IMR-90 (cell line): ENCODE measurements around the gene TENM4. TPM values are rescaled to one million over a fixed set of nuclear protein-coding genes. Genes with fewer than 3 reads are reported as not detected.

Source experiments
- ATAC-seq: fragments of 200-7000 bp; cut with Tn5 transposase; 2 replicates; pipeline ENCODE4 v1.9.1; 2020; ENCODE audit warnings: low read depth, mild to moderate bottlenecking, moderate library complexity
- BruUV-seq: library from RNA; stranded (reverse); fragments of 400-500 nt; replicated peaks from 2 replicates; lab custom pipeline; 2021; lab: Mats Ljungman, UMichigan
- CTCF ChIA-PET: fragments of 300-600 bp; formaldehyde crosslinking; extraction: SDS; loops from one replicate; lab custom pipeline; 2021; ENCODE audit warnings: antibody characterized with exemption; lab: Yijun Ruan, JAX
- POLR2A ChIA-PET: fragments of 300-600 bp; sonication (Branson Sonifier 250); formaldehyde crosslinking; loops from one replicate; lab custom pipeline; 2022; ENCODE audit warnings: antibody characterized with exemption; ENCODE audit not compliant: unreplicated experiment; lab: Charles Lee
- DNase-seq: peaks from one replicate; pipeline ENCODE4 v3.0.0; 2013
- H2AFZ ChIP-seq: replicated peaks from 2 replicates; pipeline ENCODE3; 2013; ENCODE audit warnings: low read length, mild to moderate bottlenecking; ENCODE audit not compliant: poor library complexity
- H2AK5ac ChIP-seq: 2 replicates; pipeline ENCODE4 v1.6.1; 2013; ENCODE audit warnings: low read depth, low read length, inconsistent platforms
- H2AK9ac ChIP-seq: replicated peaks from 2 replicates; pipeline ENCODE3; 2013; ENCODE audit warnings: mild to moderate bottlenecking, low read depth, low read length, moderate library complexity; ENCODE audit not compliant: poor library complexity
- H2BK120ac ChIP-seq: 2 replicates; pipeline ENCODE4 v1.6.1; 2013; ENCODE audit warnings: low read depth, low read length, inconsistent platforms
- H2BK15ac ChIP-seq: 3 replicates; pipeline ENCODE4 v1.6.1; 2013; ENCODE audit warnings: low read depth, low read length, inconsistent platforms
- H2BK20ac ChIP-seq: 2 replicates; pipeline ENCODE4 v1.6.1; 2013; ENCODE audit warnings: low read depth, mild to moderate bottlenecking, inconsistent platforms, low read length, moderate library complexity
- H2BK5ac ChIP-seq: 2 replicates; pipeline ENCODE4 v1.6.1; 2013; ENCODE audit warnings: mild to moderate bottlenecking, low read depth, low read length, inconsistent platforms; ENCODE audit not compliant: poor library complexity, severe bottlenecking
- H3K14ac ChIP-seq: replicated peaks from 2 replicates; pipeline ENCODE4 v1.6.1; 2013; ENCODE audit warnings: low read depth, low read length, inconsistent platforms
- H3K18ac ChIP-seq: 2 replicates; pipeline ENCODE4 v1.6.1; 2013; ENCODE audit warnings: low read depth, low read length, control low read depth
- H3K23ac ChIP-seq: 2 replicates; pipeline ENCODE4 v1.6.1; 2013; ENCODE audit warnings: low read depth, low read length, inconsistent platforms
- H3K27ac ChIP-seq: 2 replicates; pipeline ENCODE4 v1.5.1; 2013; ENCODE audit warnings: mild to moderate bottlenecking, control low read depth, low read length; ENCODE audit not compliant: insufficient read depth
- H3K27me3 ChIP-seq: 2 replicates; pipeline ENCODE4 v1.6.1; 2013; ENCODE audit warnings: low read length; ENCODE audit not compliant: control insufficient read depth, insufficient read depth
- H3K36me3 ChIP-seq: 2 replicates; pipeline ENCODE4 v1.6.1; 2013; ENCODE audit warnings: low read length, mixed read lengths; ENCODE audit not compliant: control insufficient read depth, insufficient read depth
- H3K4ac ChIP-seq: 2 replicates; pipeline ENCODE4 v1.6.1; 2013; ENCODE audit warnings: low read depth, low read length, inconsistent platforms
- H3K4me1 ChIP-seq: 2 replicates; pipeline ENCODE4 v1.6.1; 2013; ENCODE audit warnings: low read length, mixed read lengths; ENCODE audit not compliant: control insufficient read depth, insufficient read depth
- H3K4me2 ChIP-seq: 2 replicates; pipeline ENCODE4 v1.6.1; 2013; ENCODE audit warnings: low read depth, mild to moderate bottlenecking, control low read depth, low read length, moderate library complexity
- H3K4me3 ChIP-seq: 2 replicates; pipeline ENCODE4 v1.5.1; 2013; ENCODE audit warnings: low read depth, mild to moderate bottlenecking, control low read depth, low read length, moderate library complexity; ENCODE audit not compliant: insufficient read depth
- H3K56ac ChIP-seq: 2 replicates; pipeline ENCODE4 v1.6.1; 2013; ENCODE audit warnings: low read length, inconsistent platforms; ENCODE audit not compliant: insufficient read depth; ENCODE audit errors: extremely low read depth
- H3K79me1 ChIP-seq, 2 experiments: 2 replicates each; pipeline ENCODE4 v1.6.1; 2013; ENCODE audit warnings: low read length in 2 of 2, inconsistent platforms in 1 of 2, low read depth in 1 of 2
- H3K9ac ChIP-seq: 2 replicates; pipeline ENCODE4 v1.6.1; 2013; ENCODE audit warnings: low read depth, low read length, control low read depth
- H3K9me1 ChIP-seq: 2 replicates; pipeline ENCODE4 v1.6.1; 2013; ENCODE audit warnings: low read length, inconsistent platforms; ENCODE audit not compliant: insufficient read depth
- H3K9me3 ChIP-seq: 2 replicates; pipeline ENCODE4 v1.6.1; 2013; ENCODE audit warnings: low read length; ENCODE audit not compliant: control insufficient read depth, insufficient read depth
- H4K20me1 ChIP-seq: 2 replicates; pipeline ENCODE4 v1.6.1; 2013; ENCODE audit warnings: low read length, inconsistent platforms; ENCODE audit not compliant: insufficient read depth
- H4K5ac ChIP-seq: 2 replicates; pipeline ENCODE4 v1.6.1; 2013; ENCODE audit warnings: mild to moderate bottlenecking, low read depth, low read length, control low read depth
- H4K8ac ChIP-seq, 2 experiments: 2 replicates each; pipeline ENCODE4 v1.6.1; 2013; ENCODE audit warnings: low read depth in 2 of 2, low read length in 2 of 2, control low read depth in 1 of 2, inconsistent platforms in 1 of 2
- H4K91ac ChIP-seq: 2 replicates; pipeline ENCODE4 v1.6.1; 2013; ENCODE audit warnings: low read depth, low read length, inconsistent platforms; ENCODE audit not compliant: insufficient read depth
- BHLHE40 ChIP-seq: fragments of 150-350 bp; IDR thresholded peaks from 2 replicates; pipeline ENCODE4 v1.6.1; 2016; ENCODE audit warnings: mild to moderate bottlenecking, low read depth, low read length
- CEBPB ChIP-seq: IDR thresholded peaks from 2 replicates; pipeline ENCODE4 v1.6.1; 2012; ENCODE audit warnings: low read depth, low read length, improper control_type of control experiment
- CHD1 ChIP-seq: IDR thresholded peaks from 2 replicates; pipeline ENCODE4 v1.6.1; 2012; ENCODE audit warnings: low read depth, low read length, improper control_type of control experiment
- FOS ChIP-seq: fragments of 150-350 bp; IDR thresholded peaks from 2 replicates; pipeline ENCODE4 v1.6.1; 2016; ENCODE audit warnings: low read depth, low read length
- MAFK ChIP-seq: IDR thresholded peaks from 2 replicates; pipeline ENCODE4 v1.6.1; 2012; ENCODE audit warnings: low read depth, low read length, improper control_type of control experiment
- MAZ ChIP-seq: IDR thresholded peaks from 2 replicates; pipeline ENCODE4 v1.6.1; 2012; ENCODE audit warnings: low read depth, mild to moderate bottlenecking, low read length, improper control_type of control experiment, moderate library complexity, borderline replicate concordance
- MXI1 ChIP-seq: IDR thresholded peaks from 2 replicates; pipeline ENCODE4 v1.6.1; 2012; ENCODE audit warnings: low read depth, mild to moderate bottlenecking, low read length, moderate library complexity, borderline replicate concordance
- NFE2L2 ChIP-seq: fragments of 150-350 bp; IDR thresholded peaks from 2 replicates; pipeline ENCODE4 v1.6.1; 2016; ENCODE audit warnings: low read depth, mild to moderate bottlenecking, low read length
- POLR2A ChIP-seq: IDR thresholded peaks from 2 replicates; pipeline ENCODE4 v1.6.1; 2012; ENCODE audit warnings: mild to moderate bottlenecking, low read depth, low read length
- RAD21 ChIP-seq: IDR thresholded peaks from 2 replicates; pipeline ENCODE4 v1.6.1; 2012; ENCODE audit warnings: low read length, improper control_type of control experiment
- RCOR1 ChIP-seq: IDR thresholded peaks from 2 replicates; pipeline ENCODE4 v1.6.1; 2012; ENCODE audit warnings: mild to moderate bottlenecking, low read length, improper control_type of control experiment; ENCODE audit not compliant: insufficient replicate concordance
- RFX5 ChIP-seq: IDR thresholded peaks from 2 replicates; pipeline ENCODE4 v1.8.0; 2012; ENCODE audit warnings: low read depth, mild to moderate bottlenecking, low read length, moderate library complexity
- SMC3 ChIP-seq: fragments of 150-350 bp; IDR thresholded peaks from 2 replicates; pipeline ENCODE4 v1.6.1; 2016; ENCODE audit warnings: low read depth, mild to moderate bottlenecking, antibody characterized with exemption, low read length, moderate library complexity
- WGBS, 2 experiments: methylation state at CpG; one replicate each; pipeline versions ENCODE4 v1.1.5 to v1.1.7; 2013; ENCODE audit warnings: missing lambda C conversion rate in 2 of 2; ENCODE audit not compliant: insufficient read length in 1 of 2; ENCODE audit errors: extremely low coverage in 2 of 2; 5-methylcytosine and 5-hydroxymethylcytosine counted together
- dilution Hi-C: fragments of 300-500 bp; cut with HindIII; formaldehyde crosslinking; loops from one replicate; pipeline ENCODE4 v1.14.3; 2018; ENCODE audit warnings: low sequenced_read_pairs; ENCODE audit not compliant: unreplicated experiment
- in situ Hi-C: fragments of 300-500 bp; cut with MboI; formaldehyde crosslinking; loops from 3 replicates; pipeline ENCODE4 v1.14.3; 2019; ENCODE audit warnings: low sequenced_read_pairs, inconsistent platforms, mixed read lengths
- intact Hi-C: fragments of 100-400 bp; cut with micrococcal nuclease; formaldehyde crosslinking; loops from 2 replicates; pipeline ENCODE4 v1.10.0; 2022
- polyA plus RNA-seq, 3 experiments: library from polyadenylated mRNA; depleted of rRNA; stranded (reverse); fragments of >200 nt; gene quantifications; 2 replicates each; pipeline ENCODE4 v1.2.3, GENCODE V29; 2012; ENCODE audit warnings: low replicate concordance in 1 of 3
- total RNA-seq: library from RNA; depleted of rRNA; stranded (reverse); fragments of >200 nt; gene quantifications from 2 replicates; pipeline ENCODE4 v1.2.3, GENCODE V29; 2012
- TF ChIP-seq, protein P1 (sequence below): conservative IDR thresholded peaks from 2 replicates; pipeline ENCODE4 v1.5.1; 2012; ENCODE audit warnings: mild to moderate bottlenecking, low read depth, low read length, improper control_type of control experiment
- TF ChIP-seq, protein P2 (sequence below): fragments of 150-350 bp; IDR thresholded peaks from 2 replicates; pipeline ENCODE4 v1.6.1; 2017; ENCODE audit warnings: mild to moderate bottlenecking, antibody characterized with exemption, low read length, low read depth
- TF ChIP-seq, protein P3 (sequence below): fragments of 150-350 bp; IDR thresholded peaks from 2 replicates; pipeline ENCODE4 v1.6.1; 2016; ENCODE audit warnings: low read depth, mild to moderate bottlenecking, low read length, moderate library complexity, borderline replicate concordance

The TENM4 gene
- total and polyA plus RNA-seq, 2 of the 4 experiments (the other 2 are of a cell fraction), result 7.4 to 9.0 TPM

DNA sequence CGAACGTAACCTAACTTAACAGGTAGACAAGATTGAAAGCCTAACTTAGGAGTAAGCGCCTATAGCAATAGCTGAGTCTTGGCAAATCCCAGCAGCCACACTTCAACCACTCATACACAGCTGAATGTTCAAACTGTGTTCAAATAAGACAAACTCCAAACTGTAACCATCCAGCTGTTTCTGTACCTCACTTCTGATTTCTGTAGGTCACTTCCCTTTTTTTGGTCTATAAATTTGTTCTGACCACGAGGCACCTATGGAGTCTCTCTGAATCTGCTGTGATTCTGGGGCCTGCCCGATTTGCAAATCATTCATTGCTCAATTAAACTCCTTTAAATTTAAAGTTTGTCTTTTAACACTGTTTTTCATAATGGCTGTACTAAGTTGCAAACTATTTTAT lies 8.2 kb upstream of the TENM4 start:
- in situ Hi-C loops, result no loop called here
- no peaks in the 10 kb centered on the region for H3K9me1 ChIP-seq
- no peak overlapping the region for H2AK9ac ChIP-seq
- POLR2A ChIA-PET, result no interaction called here
- no CpG with 5 or more reads among the region's 5 CpGs for WGBS, 2 experiments
- H4K20me1 ChIP-seq, result no peaks in the 10 kb centered on the region
- H3K14ac ChIP-seq, result no peak overlapping the region
- H3K27me3 ChIP-seq, result peaks cover 4% of the 10 kb centered on the region
- BruUV-seq, result no TSS peak
- no peak overlapping the region for H3K56ac ChIP-seq
- intact Hi-C loops, result no loop called here
- H4K91ac ChIP-seq, result no peak overlapping the region
- H2BK20ac ChIP-seq, result no peak overlapping the region
- H3K36me3 ChIP-seq, result no peaks in the 10 kb centered on the region
- H3K4me1 ChIP-seq, result no peaks in the 10 kb centered on the region
- H2BK120ac ChIP-seq, result no peak overlapping the region
- H3K4ac ChIP-seq, result no peak overlapping the region
- TF ChIP-seq, protein P1, sequence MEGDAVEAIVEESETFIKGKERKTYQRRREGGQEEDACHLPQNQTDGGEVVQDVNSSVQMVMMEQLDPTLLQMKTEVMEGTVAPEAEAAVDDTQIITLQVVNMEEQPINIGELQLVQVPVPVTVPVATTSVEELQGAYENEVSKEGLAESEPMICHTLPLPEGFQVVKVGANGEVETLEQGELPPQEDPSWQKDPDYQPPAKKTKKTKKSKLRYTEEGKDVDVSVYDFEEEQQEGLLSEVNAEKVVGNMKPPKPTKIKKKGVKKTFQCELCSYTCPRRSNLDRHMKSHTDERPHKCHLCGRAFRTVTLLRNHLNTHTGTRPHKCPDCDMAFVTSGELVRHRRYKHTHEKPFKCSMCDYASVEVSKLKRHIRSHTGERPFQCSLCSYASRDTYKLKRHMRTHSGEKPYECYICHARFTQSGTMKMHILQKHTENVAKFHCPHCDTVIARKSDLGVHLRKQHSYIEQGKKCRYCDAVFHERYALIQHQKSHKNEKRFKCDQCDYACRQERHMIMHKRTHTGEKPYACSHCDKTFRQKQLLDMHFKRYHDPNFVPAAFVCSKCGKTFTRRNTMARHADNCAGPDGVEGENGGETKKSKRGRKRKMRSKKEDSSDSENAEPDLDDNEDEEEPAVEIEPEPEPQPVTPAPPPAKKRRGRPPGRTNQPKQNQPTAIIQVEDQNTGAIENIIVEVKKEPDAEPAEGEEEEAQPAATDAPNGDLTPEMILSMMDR, result no peak
- TF ChIP-seq CEBPB (no peak), NFE2L2 (no peak), BHLHE40 (no peak), SMC3 (no peak), RAD21 (no peak), MXI1 (no peak), CHD1 (no peak), MAZ (no peak), POLR2A (no peak), FOS (no peak), RFX5 (no peak), RCOR1 (no peak), MAFK (no peak)
- TF ChIP-seq, protein P2, sequence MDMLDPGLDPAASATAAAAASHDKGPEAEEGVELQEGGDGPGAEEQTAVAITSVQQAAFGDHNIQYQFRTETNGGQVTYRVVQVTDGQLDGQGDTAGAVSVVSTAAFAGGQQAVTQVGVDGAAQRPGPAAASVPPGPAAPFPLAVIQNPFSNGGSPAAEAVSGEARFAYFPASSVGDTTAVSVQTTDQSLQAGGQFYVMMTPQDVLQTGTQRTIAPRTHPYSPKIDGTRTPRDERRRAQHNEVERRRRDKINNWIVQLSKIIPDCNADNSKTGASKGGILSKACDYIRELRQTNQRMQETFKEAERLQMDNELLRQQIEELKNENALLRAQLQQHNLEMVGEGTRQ, result no peak
- TF ChIP-seq, protein P3, sequence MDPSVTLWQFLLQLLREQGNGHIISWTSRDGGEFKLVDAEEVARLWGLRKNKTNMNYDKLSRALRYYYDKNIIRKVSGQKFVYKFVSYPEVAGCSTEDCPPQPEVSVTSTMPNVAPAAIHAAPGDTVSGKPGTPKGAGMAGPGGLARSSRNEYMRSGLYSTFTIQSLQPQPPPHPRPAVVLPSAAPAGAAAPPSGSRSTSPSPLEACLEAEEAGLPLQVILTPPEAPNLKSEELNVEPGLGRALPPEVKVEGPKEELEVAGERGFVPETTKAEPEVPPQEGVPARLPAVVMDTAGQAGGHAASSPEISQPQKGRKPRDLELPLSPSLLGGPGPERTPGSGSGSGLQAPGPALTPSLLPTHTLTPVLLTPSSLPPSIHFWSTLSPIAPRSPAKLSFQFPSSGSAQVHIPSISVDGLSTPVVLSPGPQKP, result no peak
- H3K23ac ChIP-seq, result no peak overlapping the region
- no peak overlapping the region for H3K9ac ChIP-seq
- no peak overlapping the region for H2AFZ ChIP-seq
- H3K4me3 ChIP-seq, result no peak overlapping the region
- DNase-seq (no peak), ATAC-seq (no peak)
- H3K27ac ChIP-seq, result no peak overlapping the region
- CTCF ChIA-PET, result no interaction called here
- no peak overlapping the region for H3K18ac ChIP-seq
- dilution Hi-C loops, result no loop called here
- H4K8ac ChIP-seq, result no peak overlapping the region
- H4K5ac ChIP-seq, result no peak overlapping the region
- H3K4me2 ChIP-seq, result no peak overlapping the region
- no peak overlapping the region for H2BK15ac ChIP-seq
- H3K9me3 ChIP-seq, result no peaks in the 10 kb centered on the region
- no peak overlapping the region for H2BK5ac ChIP-seq
- no peaks in the 10 kb centered on the region for H3K79me1 ChIP-seq
- no peak overlapping the region for H2AK5ac ChIP-seq
